Smooth muscle cell (in vitro differentiated cells): ENCODE data around the gene ZBTB11. TPM values are rescaled to one million over a fixed set of nuclear protein-coding genes. Genes with fewer than 3 reads are reported as not detected.

Source experiments
- DNase-seq: peaks from one replicate; lab custom pipeline; 2025; ENCODE audit not compliant: unreplicated experiment; lab: John Stamatoyannopoulos, UW
- H2AFZ ChIP-seq: fragments of 200-600 bp; sonication (generic); 2 replicates; pipeline ENCODE4 v1.6.0; 2016; ENCODE audit warnings: antibody characterized with exemption, low read depth, mild to moderate bottlenecking
- H3F3A ChIP-seq: fragments of 200-600 bp; sonication (generic); 2 replicates; pipeline ENCODE4 v1.6.0; 2017; ENCODE audit warnings: antibody characterized with exemption, low read depth
- H3K27ac ChIP-seq: fragments of 200-600 bp; sonication (generic); 2 replicates; pipeline ENCODE4 v1.5.1; 2016; ENCODE audit warnings: low read depth, mild to moderate bottlenecking
- H3K27me3 ChIP-seq: fragments of 200-600 bp; sonication (generic); 2 replicates; pipeline ENCODE4 v1.6.1; 2016; ENCODE audit warnings: low read depth, mild to moderate bottlenecking
- H3K36me3 ChIP-seq: fragments of 200-600 bp; sonication (generic); 2 replicates; pipeline ENCODE4 v1.5.1; 2016; ENCODE audit warnings: low read depth
- H3K4me1 ChIP-seq: fragments of 200-600 bp; sonication (generic); 2 replicates; pipeline ENCODE4 v1.5.1; 2016; ENCODE audit warnings: low read depth
- H3K4me2 ChIP-seq: fragments of 200-600 bp; sonication (generic); 2 replicates; pipeline ENCODE4 v1.6.0; 2016; ENCODE audit warnings: mild to moderate bottlenecking
- H3K4me3 ChIP-seq: fragments of 200-600 bp; sonication (generic); 2 replicates; pipeline ENCODE4 v1.5.1; 2016; ENCODE audit warnings: mild to moderate bottlenecking
- H3K79me2 ChIP-seq: fragments of 200-600 bp; sonication (generic); 2 replicates; pipeline ENCODE4 v1.6.0; 2016; ENCODE audit warnings: low read depth, mild to moderate bottlenecking
- H3K9ac ChIP-seq: fragments of 200-600 bp; sonication (generic); 2 replicates; pipeline ENCODE4 v1.6.0; 2016; ENCODE audit warnings: low read depth
- H3K9me3 ChIP-seq: fragments of 200-600 bp; sonication (generic); replicated peaks from 2 replicates; pipeline ENCODE4 v1.5.1; 2016; ENCODE audit warnings: low read depth
- H4K20me1 ChIP-seq: fragments of 200-600 bp; sonication (generic); 2 replicates; pipeline ENCODE4 v1.6.0; 2016; ENCODE audit warnings: low read depth
- WGBS: methylation state at CpG from one replicate; pipeline ENCODE4 v1.1.7; 2016; ENCODE audit warnings: low lambda C conversion rate; 5-methylcytosine and 5-hydroxymethylcytosine counted together
- polyA plus RNA-seq: library from polyadenylated mRNA; unstranded; fragments of >200 nt; fragmentation: Nextera tagmentation; extraction: Ambion mirVana; gene quantifications from 2 replicates; pipeline ENCODE4 v1.2.1, GENCODE V29; 2016
- total RNA-seq: library from RNA; depleted of rRNA; stranded (reverse); fragments of >200 nt; gene quantifications from 2 replicates; pipeline ENCODE4 v1.2.3, GENCODE V29; 2014
- TF ChIP-seq, protein P1 (sequence below): fragments of 200-600 bp; sonication (generic); IDR thresholded peaks from 2 replicates; pipeline ENCODE4 v1.5.1; 2017; ENCODE audit warnings: borderline replicate concordance, mild to moderate bottlenecking, antibody characterized with exemption; ENCODE audit not compliant: insufficient read depth, poor library complexity, severe bottlenecking

Gene ZBTB11
- total and polyA plus RNA-seq, 2 experiments from 2014 or later = 9.1 to 33.7 TPM

DNA sequence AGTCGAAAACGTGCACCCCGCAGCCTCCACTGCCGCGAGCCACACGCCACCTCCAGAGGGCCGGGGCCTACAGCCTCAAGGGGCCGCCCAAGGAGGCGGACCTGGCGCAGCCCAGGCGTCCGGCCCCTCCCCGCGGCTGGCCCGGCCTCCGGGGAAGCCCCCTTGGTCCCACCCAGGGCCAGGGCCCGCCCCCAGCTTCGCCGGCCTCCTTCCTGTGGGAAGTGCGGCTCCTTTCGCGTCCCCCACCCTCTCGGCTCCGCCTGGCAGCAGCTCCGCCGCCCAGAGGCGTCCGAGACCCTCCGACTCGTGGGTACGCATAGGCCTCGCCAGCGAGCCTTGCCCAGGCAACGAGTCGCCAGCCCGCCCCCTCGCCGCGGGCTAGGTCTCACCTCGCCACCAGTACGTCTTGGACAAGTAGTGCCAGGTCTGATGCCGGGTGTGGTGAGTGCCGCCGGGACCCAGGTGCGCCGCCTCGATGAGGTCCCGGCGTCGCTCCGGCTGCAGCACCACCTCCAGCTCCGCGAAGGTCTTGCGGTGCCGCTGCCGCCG, 642 bp downstream of the ZBTB11 start:
- H3K4me3 ChIP-seq = peak overlapping the region; percentile 97
- peak overlapping the region; percentile 97 for H3K9ac ChIP-seq
- peaks cover 44% of the 10 kb centered on the region for H3K79me2 ChIP-seq
- peak overlapping the region; percentile 94 for H3K4me2 ChIP-seq
- H3K27me3 ChIP-seq = no peaks in the 10 kb centered on the region
- TF ChIP-seq, protein P1, sequence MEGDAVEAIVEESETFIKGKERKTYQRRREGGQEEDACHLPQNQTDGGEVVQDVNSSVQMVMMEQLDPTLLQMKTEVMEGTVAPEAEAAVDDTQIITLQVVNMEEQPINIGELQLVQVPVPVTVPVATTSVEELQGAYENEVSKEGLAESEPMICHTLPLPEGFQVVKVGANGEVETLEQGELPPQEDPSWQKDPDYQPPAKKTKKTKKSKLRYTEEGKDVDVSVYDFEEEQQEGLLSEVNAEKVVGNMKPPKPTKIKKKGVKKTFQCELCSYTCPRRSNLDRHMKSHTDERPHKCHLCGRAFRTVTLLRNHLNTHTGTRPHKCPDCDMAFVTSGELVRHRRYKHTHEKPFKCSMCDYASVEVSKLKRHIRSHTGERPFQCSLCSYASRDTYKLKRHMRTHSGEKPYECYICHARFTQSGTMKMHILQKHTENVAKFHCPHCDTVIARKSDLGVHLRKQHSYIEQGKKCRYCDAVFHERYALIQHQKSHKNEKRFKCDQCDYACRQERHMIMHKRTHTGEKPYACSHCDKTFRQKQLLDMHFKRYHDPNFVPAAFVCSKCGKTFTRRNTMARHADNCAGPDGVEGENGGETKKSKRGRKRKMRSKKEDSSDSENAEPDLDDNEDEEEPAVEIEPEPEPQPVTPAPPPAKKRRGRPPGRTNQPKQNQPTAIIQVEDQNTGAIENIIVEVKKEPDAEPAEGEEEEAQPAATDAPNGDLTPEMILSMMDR = no peak
- no peaks in the 10 kb centered on the region for H3K9me3 ChIP-seq
- peaks cover 31% of the 10 kb centered on the region for H3F3A ChIP-seq
- DNase-seq = no peak
- peak overlapping the region; percentile 93 for H3K27ac ChIP-seq
- H3K36me3 ChIP-seq = peaks cover 12% of the 10 kb centered on the region
- under 1% methylated on average over 41 of the region's 57 CpGs for WGBS
- H3K4me1 ChIP-seq = peaks cover 20% of the 10 kb centered on the region
- peaks cover 37% of the 10 kb centered on the region for H4K20me1 ChIP-seq
- peak overlapping the region; percentile 86 for H2AFZ ChIP-seq

DNA sequence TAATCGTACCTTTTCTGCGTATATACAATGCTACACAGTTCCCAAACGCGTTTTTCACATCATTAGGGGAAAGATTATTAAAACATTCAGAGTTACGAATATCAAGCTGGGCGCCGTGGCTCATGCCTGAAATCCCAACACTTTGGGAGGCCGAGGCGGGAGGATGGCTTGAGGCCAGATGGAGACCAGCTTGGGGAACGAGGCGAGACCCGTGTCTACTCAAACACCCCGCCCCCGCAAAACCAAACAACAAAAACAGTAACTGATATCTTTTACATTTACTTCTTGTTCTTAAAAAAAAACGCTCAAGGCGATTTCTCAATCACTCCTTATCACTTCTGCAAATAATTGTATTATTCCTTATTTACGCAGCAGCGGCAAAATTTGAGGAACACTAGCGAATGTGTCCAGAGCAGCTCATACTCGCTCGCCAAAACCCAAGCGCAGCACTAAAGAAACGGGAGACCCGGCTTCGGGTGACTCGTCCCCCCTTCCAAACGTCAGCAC, 1.2 kb downstream of the ZBTB11 start:
- peak overlapping the region; percentile 93 for H3K27ac ChIP-seq
- 16% methylated on average over 27 of the region's 27 CpGs for WGBS
- no peaks in the 10 kb centered on the region for H3K27me3 ChIP-seq
- peaks cover 20% of the 10 kb centered on the region for H3K4me1 ChIP-seq
- H4K20me1 ChIP-seq = peaks cover 32% of the 10 kb centered on the region
- peak overlapping the region; percentile 64 for H2AFZ ChIP-seq
- peaks cover 8% of the 10 kb centered on the region for H3K36me3 ChIP-seq
- H3K79me2 ChIP-seq = peaks cover 47% of the 10 kb centered on the region
- H3K9ac ChIP-seq = peak overlapping the region; percentile 97
- peaks cover 26% of the 10 kb centered on the region for H3F3A ChIP-seq
- TF ChIP-seq, protein P1 = no peak
- peak overlapping the region; percentile 97 for H3K4me3 ChIP-seq
- no peaks in the 10 kb centered on the region for H3K9me3 ChIP-seq
- H3K4me2 ChIP-seq = peak overlapping the region; percentile 94
- no peak for DNase-seq

DNA sequence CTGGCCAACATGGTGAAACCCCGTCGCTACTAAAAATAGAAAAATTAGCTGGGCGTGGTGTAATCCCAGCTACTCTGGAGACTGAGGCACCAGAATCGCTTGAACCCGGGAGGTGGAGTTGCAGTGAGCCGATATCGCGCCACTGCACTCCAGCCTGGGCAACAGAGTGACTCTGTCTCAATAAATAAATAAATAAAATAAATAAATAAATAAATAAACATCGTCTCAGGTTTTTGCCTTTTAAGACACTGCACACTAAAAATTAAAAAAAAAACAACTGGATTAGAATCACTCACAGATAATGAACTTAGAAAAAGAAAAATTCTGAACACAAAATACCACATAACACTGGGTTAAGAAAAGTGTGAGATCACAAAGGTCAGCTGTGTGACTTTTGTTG, 2.4 kb downstream of the ZBTB11 start:
- Histone ChIP-seq H3K4me3 (peak overlapping the region; percentile 97), H3F3A (peaks cover 15% of the 10 kb centered on the region), H3K9me3 (no peaks in the 10 kb centered on the region), H3K79me2 (peaks cover 51% of the 10 kb centered on the region), H3K27me3 (no peaks in the 10 kb centered on the region), H3K27ac (no peak overlapping the region), H2AFZ (no peak overlapping the region), H3K9ac (no peak overlapping the region), H4K20me1 (peaks cover 28% of the 10 kb centered on the region), H3K4me2 (peak overlapping the region; percentile 94), H3K36me3 (no peaks in the 10 kb centered on the region), H3K4me1 (peaks cover 20% of the 10 kb centered on the region)
- 94% methylated on average over 9 of the region's 9 CpGs for WGBS
- TF ChIP-seq, protein P1 = no peak
- no peak for DNase-seq

DNA sequence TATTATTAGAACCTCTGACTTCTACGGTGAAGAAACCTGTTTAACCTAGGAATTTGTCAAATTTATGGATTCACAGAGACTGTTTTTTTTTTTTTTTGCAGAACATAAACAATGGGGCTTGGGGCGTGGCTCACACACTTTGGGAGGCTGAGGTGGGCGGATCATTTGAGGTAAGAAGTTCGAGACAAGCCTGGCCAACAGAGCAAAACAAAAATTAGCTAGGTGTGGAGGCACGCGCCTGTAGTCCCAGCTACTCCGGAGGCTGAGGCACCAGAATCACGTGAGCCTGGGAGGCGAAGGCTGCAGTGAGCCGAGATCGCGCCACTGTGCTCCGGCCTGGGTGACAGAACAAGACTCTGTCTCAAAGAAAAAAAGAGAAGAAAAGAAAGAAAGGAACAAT, 3.0 kb downstream of the ZBTB11 start:
- Histone ChIP-seq H3K27ac (no peak overlapping the region), H3K4me2 (no peak overlapping the region), H4K20me1 (peaks cover 28% of the 10 kb centered on the region), H3F3A (peaks cover 13% of the 10 kb centered on the region), H3K4me1 (peaks cover 20% of the 10 kb centered on the region), H3K9me3 (no peaks in the 10 kb centered on the region), H3K27me3 (no peaks in the 10 kb centered on the region), H3K4me3 (no peak overlapping the region), H3K36me3 (no peaks in the 10 kb centered on the region), H3K9ac (no peak overlapping the region), H3K79me2 (peaks cover 52% of the 10 kb centered on the region), H2AFZ (no peak overlapping the region)
- TF ChIP-seq, protein P1 = no peak
- 93% methylated on average over 13 of the region's 13 CpGs for WGBS
- DNase-seq = no peak
